GM19023 (cell line): ENCODE data around the gene AIP.
"Not testable (repeated sequence)": the region's sequence is repeated elsewhere in the genome, so short reads cannot be mapped to it uniquely, and the experiment has no call there.

Experiments
- ATAC-seq: cut with Tn5 transposase; IDR thresholded peaks from one replicate; pipeline ENCODE4 v1.9.1; 2021; ENCODE audit warnings: mild to moderate bottlenecking, moderate library complexity; ENCODE audit not compliant: unreplicated experiment

Gene AIP

GRCh38 chr11:67468456-67468758 lies 14.4 kb upstream of the AIP start:
- no peak for ATAC-seq

- ATAC-seq: peak; percentile 72
Observed at GRCh38 chr11:67468759-67469507, 13.9 kb upstream of the AIP start, which contains the start of gene TMEM134. Gene TMEM134, minus strand, starts transcription at chr11:67469251. Its CDS starts 59 bp downstream, at chr11:67469192.

- no peak for ATAC-seq
Observed at GRCh38 chr11:67469508-67469811, 13.4 kb upstream of the AIP start.

- ATAC-seq: no peak
Observed at GRCh38 chr11:67470337-67471002, 12.4 kb upstream of the AIP start.

GRCh38 chr11:67472882-67473281 lies 9.9 kb upstream of the AIP start:
- no peak for ATAC-seq

- ATAC-seq: not testable (repeated sequence)
Observed at GRCh38 chr11:67476692-67477091, 6.1 kb upstream of the AIP start.

- not testable (repeated sequence) for ATAC-seq
Observed at GRCh38 chr11:67477344-67478050, 5.3 kb upstream of the AIP start.

GRCh38 chr11:67482275-67482826 lies 475 bp upstream of the AIP start:
- no peak for ATAC-seq

- ATAC-seq: no peak
Observed at GRCh38 chr11:67483831-67484665, 1.2 kb downstream of the AIP start.

- no peak for ATAC-seq
Observed at GRCh38 chr11:67484847-67485311, 2.1 kb downstream of the AIP start.

GRCh38 chr11:67485873-67486361 lies 3.1 kb downstream of the AIP start:
- ATAC-seq: not testable (repeated sequence)

- ATAC-seq: no peak
Observed at GRCh38 chr11:67486481-67487195, 3.8 kb downstream of the AIP start.

GRCh38 chr11:67489203-67489884 lies 6.5 kb downstream of the AIP start:
- ATAC-seq: no peak

GRCh38 chr11:67489885-67490726 lies 7.3 kb downstream of the AIP start:
- no peak for ATAC-seq

GRCh38 chr11:67490727-67491065 lies 7.9 kb downstream of the AIP start:
- no peak for ATAC-seq

GRCh38 chr11:67491276-67492068 lies 8.6 kb downstream of the AIP start:
- no peak for ATAC-seq

GRCh38 chr11:67492069-67492727 lies 9.4 kb downstream of the AIP start:
- ATAC-seq: no peak
